HEK293T (cell line): ENCODE results near the gene UBR2.

Experiments used
- CTCF ChIA-PET: fragments of 350-600 bp; formaldehyde crosslinking; extraction: SDS; loops from one replicate; lab custom pipeline; 2021; ENCODE audit warnings: antibody characterized with exemption, inconsistent platforms; lab: Yijun Ruan, JAX
- POLR2A ChIA-PET: fragments of 350-600 bp; formaldehyde crosslinking; extraction: SDS; loops from one replicate; lab custom pipeline; 2020; ENCODE audit warnings: antibody characterized with exemption, inconsistent platforms; lab: Yijun Ruan, JAX
- DNase-seq: peaks from one replicate; pipeline ENCODE4 v3.0.0; 2012; ENCODE audit warnings: mixed read lengths; ENCODE audit errors: extremely low spot score
- ARNT ChIP-seq: fragments of 450-650 bp; IDR thresholded peaks from 2 replicates; pipeline ENCODE4 v1.6.1; 2017; ENCODE audit warnings: mild to moderate bottlenecking
- BHLHE40 ChIP-seq: fragments of 450-650 bp; IDR thresholded peaks from 2 replicates; pipeline ENCODE4 v1.6.1; 2016; ENCODE audit warnings: mild to moderate bottlenecking, moderate library complexity, borderline replicate concordance
- CTBP1 ChIP-seq: fragments of 450-650 bp; IDR thresholded peaks from 2 replicates; pipeline ENCODE4 v1.6.1; 2016; ENCODE audit warnings: borderline replicate concordance
- ELF4 ChIP-seq: fragments of 450-650 bp; IDR thresholded peaks from 2 replicates; pipeline ENCODE4 v1.6.1; 2017; ENCODE audit warnings: antibody characterized with exemption
- FOXA1 ChIP-seq: fragments of 450-650 bp; IDR thresholded peaks from 2 replicates; pipeline ENCODE4 v1.6.1; 2016; ENCODE audit warnings: mild to moderate bottlenecking
- FOXK2 ChIP-seq: fragments of 450-650 bp; IDR thresholded peaks from 2 replicates; pipeline ENCODE4 v1.6.1; 2016; ENCODE audit warnings: mild to moderate bottlenecking
- FOXM1 ChIP-seq: fragments of 450-650 bp; IDR thresholded peaks from 2 replicates; pipeline ENCODE4 v1.6.1; 2017; ENCODE audit warnings: mild to moderate bottlenecking, borderline replicate concordance
- HDGF ChIP-seq: fragments of 450-650 bp; IDR thresholded peaks from 2 replicates; pipeline ENCODE4 v1.6.1; 2017; ENCODE audit warnings: antibody characterized with exemption, borderline replicate concordance
- L3MBTL2 ChIP-seq: fragments of 450-650 bp; conservative IDR thresholded peaks from 2 replicates; pipeline ENCODE4 v1.6.1; 2016; ENCODE audit warnings: mild to moderate bottlenecking
- LEF1 ChIP-seq: fragments of 450-650 bp; IDR thresholded peaks from 2 replicates; pipeline ENCODE4 v1.6.1; 2017; ENCODE audit warnings: mild to moderate bottlenecking, borderline replicate concordance
- NFRKB ChIP-seq: fragments of 450-650 bp; IDR thresholded peaks from 2 replicates; pipeline ENCODE4 v1.6.1; 2016; ENCODE audit warnings: mild to moderate bottlenecking, moderate library complexity
- SP1 ChIP-seq: fragments of 450-650 bp; IDR thresholded peaks from 2 replicates; pipeline ENCODE4 v1.6.1; 2017
- SUZ12 ChIP-seq: fragments of 450-650 bp; IDR thresholded peaks from 2 replicates; pipeline ENCODE4 v1.6.1; 2016; ENCODE audit warnings: mild to moderate bottlenecking
- TARDBP ChIP-seq: fragments of 450-650 bp; IDR thresholded peaks from 2 replicates; pipeline ENCODE4 v1.6.1; 2016
- ZNF384 ChIP-seq: fragments of 450-650 bp; IDR thresholded peaks from 2 replicates; pipeline ENCODE4 v1.6.1; 2016
- TF ChIP-seq, protein P1 (sequence below): fragments of 450-650 bp; IDR thresholded peaks from 2 replicates; pipeline ENCODE4 v1.6.1; 2016

The UBR2 gene

DNA sequence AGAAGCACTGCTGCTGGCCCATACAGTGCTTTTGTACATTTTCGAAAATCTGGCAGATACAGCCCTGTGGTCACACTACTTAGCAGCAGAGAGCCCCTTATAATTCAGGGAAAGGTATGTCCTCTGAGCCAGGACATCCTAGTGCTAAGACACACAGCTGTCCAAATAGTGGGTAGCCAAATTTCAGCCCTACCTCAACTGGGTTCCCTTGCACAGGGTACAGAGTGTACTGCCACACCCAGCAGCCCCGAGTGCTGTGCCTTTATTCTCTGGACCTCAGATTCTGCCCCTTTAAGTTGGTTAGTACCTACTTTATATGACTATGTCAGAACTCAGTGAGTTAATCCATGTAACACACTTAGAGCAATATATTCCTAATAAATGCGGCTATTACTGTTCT is 111.0 kb downstream of the UBR2 start:
- TF ChIP-seq SP1 = no peak
- TF ChIP-seq SUZ12 = no peak
- CTCF ChIA-PET = interaction anchor here (0.6 to 2.4 kb wide), 2 partner anchors 13 to 18 kb away, joined by 3 to 9 read pairs; no protein-coding TSS in a partner anchor
- no peak for DNase-seq
- POLR2A ChIA-PET = no interaction called here

DNA sequence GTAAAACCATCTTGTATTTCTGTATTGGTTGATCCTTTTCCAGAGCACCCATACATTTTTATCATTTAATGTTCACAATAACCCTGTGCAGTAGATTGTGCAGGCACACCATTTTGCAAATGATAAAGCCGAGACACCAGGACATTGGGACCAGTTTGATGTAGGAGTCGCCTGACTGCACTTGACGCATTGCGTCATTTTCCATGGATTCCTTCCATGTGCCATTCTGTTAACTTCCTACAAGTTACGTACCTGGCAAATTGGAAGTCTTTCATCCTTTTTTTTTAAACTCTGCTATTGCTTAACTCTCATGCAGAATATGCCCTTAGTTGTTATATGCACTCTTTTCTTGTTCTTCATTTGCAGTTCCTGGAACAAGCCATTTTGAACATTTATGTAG is 115.5 kb downstream of the UBR2 start:
- CTCF ChIA-PET = interaction anchor here (0.5 kb wide), 1 partner anchor 40 kb away, joined by 5 read pairs; no protein-coding TSS in a partner anchor
- DNase-seq = no peak
- POLR2A ChIA-PET = no interaction called here
- TF ChIP-seq HDGF (no peak), BHLHE40 (no peak), FOXA1 (no peak), FOXM1 (no peak), ARNT (no peak)

DNA sequence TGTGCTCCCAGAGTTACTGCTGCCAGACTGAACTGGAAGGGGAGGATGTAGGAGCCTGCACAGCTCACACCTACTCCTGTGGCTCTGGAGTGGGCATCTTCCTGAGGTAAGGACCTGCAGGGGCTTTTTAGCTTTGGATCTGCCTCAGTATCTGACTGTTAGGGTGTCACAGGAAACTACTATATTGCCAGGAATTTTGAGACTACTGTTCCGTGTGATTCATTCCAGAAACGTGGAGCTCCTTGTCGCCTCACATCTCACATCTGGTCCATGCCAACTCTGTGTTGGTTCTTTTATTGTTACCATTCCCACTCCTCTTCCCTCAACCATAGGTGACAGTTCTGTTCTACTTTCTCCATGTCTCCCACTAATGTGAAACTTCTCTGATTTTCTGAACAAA is 124.5 kb downstream of the UBR2 start:
- no peak for DNase-seq
- CTCF ChIA-PET = no interaction called here
- no peak for TF ChIP-seq FOXK2
- TF ChIP-seq HDGF = no peak
- TF ChIP-seq FOXM1 = no peak
- no peak for TF ChIP-seq FOXA1
- TF ChIP-seq ARNT = no peak
- TF ChIP-seq CTBP1 = no peak
- no peak for TF ChIP-seq LEF1
- no peak for TF ChIP-seq SUZ12
- no peak for TF ChIP-seq TARDBP
- no peak for TF ChIP-seq L3MBTL2
- no peak for TF ChIP-seq SP1
- no peak for TF ChIP-seq ELF4
- TF ChIP-seq, protein P1, sequence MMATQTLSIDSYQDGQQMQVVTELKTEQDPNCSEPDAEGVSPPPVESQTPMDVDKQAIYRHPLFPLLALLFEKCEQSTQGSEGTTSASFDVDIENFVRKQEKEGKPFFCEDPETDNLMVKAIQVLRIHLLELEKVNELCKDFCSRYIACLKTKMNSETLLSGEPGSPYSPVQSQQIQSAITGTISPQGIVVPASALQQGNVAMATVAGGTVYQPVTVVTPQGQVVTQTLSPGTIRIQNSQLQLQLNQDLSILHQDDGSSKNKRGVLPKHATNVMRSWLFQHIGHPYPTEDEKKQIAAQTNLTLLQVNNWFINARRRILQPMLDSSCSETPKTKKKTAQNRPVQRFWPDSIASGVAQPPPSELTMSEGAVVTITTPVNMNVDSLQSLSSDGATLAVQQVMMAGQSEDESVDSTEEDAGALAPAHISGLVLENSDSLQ = no peak
- TF ChIP-seq NFRKB = no peak
- TF ChIP-seq BHLHE40 = no peak
- TF ChIP-seq ZNF384 = no peak
- POLR2A ChIA-PET = interaction anchor here (1.0 kb wide), 1 partner anchor 191 kb away, joined by 5 read pairs; the partner anchor contains the start of gene RPL7L1

DNA sequence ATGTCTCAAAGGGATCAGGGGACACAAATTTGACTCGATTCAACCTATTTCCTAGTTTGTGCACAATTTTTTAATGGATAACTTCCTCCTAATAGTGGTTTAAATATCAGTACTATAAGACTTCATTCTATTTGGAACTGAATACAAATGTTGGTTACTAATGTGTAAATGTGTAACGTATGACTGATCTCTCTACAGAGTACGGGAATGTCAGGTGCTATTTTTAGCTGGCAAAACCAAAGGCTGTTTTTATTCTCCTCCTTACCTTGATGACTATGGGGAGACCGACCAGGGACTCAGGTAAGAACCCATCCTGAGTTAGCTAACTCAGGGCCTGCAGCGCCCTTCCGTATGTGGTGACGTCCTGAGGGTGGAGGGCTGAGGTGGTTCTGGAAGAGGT is 125.5 kb downstream of the UBR2 start:
- CTCF ChIA-PET = no interaction called here
- POLR2A ChIA-PET = no interaction called here
- TF ChIP-seq ARNT (no peak), CTBP1 (no peak), SUZ12 (no peak), ELF4 (no peak)
- no peak for DNase-seq

DNA sequence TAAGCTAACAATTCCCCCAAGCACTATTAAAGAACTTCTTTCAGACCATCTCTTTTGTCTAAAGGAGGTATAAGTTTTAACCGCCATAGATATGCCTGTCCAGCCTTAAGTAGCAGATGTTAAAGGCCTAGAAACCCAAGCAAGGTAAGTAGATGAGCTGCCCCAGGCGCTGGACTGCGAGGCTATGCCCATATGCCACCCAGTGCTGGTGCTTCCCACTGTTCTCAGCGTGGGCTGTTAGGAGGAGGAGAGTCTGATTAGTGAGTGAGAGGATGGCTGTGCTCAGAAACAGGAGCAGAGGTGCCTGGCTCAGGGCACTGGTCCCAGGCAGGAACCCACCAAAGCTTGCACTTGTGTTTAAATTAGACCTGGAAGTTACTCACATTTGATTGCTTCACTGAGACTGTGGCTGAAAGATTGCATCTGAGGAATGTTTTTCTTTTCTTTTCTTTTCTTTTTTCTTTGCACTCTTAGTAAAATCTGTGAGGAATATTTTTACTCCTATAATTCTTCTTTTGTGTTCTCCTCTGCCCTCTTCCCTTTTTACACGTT is 126.4 kb downstream of the UBR2 start:
- DNase-seq = no peak
- ChIA-PET CTCF (no interaction called here), POLR2A (interaction anchor here (1.5 kb wide), 1 partner anchor 189 kb away, joined by 5 read pairs; the partner anchor contains the start of gene RPL7L1)
- TF ChIP-seq HDGF (no peak), FOXK2 (no peak), FOXA1 (no peak), CTBP1 (no peak), SUZ12 (no peak), NFRKB (no peak), L3MBTL2 (no peak), ELF4 (no peak), SP1 (no peak), BHLHE40 (no peak), ZNF384 (no peak)
- TF ChIP-seq, protein P1 = no peak

DNA sequence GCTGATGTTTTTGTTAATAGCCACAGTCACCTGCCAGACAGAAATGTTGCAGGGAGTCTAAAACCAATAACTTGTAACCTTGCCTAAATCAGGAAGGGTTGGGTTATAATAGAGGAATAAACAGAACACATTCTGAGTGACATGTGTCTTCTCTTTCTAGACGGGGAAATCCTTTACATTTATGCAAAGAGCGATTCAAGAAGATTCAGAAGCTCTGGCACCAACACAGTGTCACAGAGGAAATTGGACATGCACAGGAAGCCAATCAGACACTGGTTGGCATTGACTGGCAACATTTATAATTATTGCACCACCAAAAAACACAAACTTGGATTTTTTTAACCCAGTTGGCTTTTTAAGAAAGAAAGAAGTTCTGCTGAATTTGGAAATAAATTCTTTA is 127.0 kb downstream of the UBR2 start:
- DNase-seq = no peak
- POLR2A ChIA-PET = interaction anchor here (1.5 kb wide), 1 partner anchor 189 kb away, joined by 5 read pairs; the partner anchor contains the start of gene RPL7L1
- CTCF ChIA-PET = no interaction called here
- no peak for TF ChIP-seq NFRKB
- no peak for TF ChIP-seq ELF4
- no peak for TF ChIP-seq FOXM1
- TF ChIP-seq, protein P1 = no peak
- no peak for TF ChIP-seq FOXK2
- no peak for TF ChIP-seq CTBP1
- no peak for TF ChIP-seq L3MBTL2
- no peak for TF ChIP-seq BHLHE40
- TF ChIP-seq HDGF = no peak
- TF ChIP-seq TARDBP = no peak
- TF ChIP-seq FOXA1 = no peak
- TF ChIP-seq SUZ12 = no peak
